ENCODE measurements around the gene C13orf42. TPM values are rescaled to one million over a fixed set of nuclear protein-coding genes. Genes with fewer than 3 reads are reported as not detected.

The C13orf42 gene
- total RNA-seq, 4 donors from 2014 or later, result not detected

GRCh38 chr13:51058461-51059167 is 52.5 kb downstream of the C13orf42 start:
- TF ChIP-seq POLR2A (IDR thresholded peaks at IDR 0.05) (no peak), CTCF (IDR thresholded peaks at IDR 0.05) (no peak), EP300 (IDR thresholded peaks at IDR 0.05) (no peak)
- no peaks in the 10 kb centered on the region for H3K9me3 ChIP-seq
- H3K4me3 ChIP-seq, result no peak overlapping the region
- H3K27ac ChIP-seq, result no peak overlapping the region
- no peak for DNase-seq (ENCODE audit: low spot score in 2 of 2)
- no peaks in the 10 kb centered on the region for H3K4me1 ChIP-seq
- H3K27me3 ChIP-seq, result no peaks in the 10 kb centered on the region
- H3K36me3 ChIP-seq, result no peaks in the 10 kb centered on the region
- 82 to 84% methylated on average over 6 of the region's 6 CpGs for WGBS, 2 donors

GRCh38 chr13:51057906-51058305 is 53.2 kb downstream of the C13orf42 start:
- no peak for TF ChIP-seq EP300 (IDR thresholded peaks at IDR 0.05)
- Histone ChIP-seq H3K36me3 (no peaks in the 10 kb centered on the region), H3K9me3 (no peaks in the 10 kb centered on the region), H3K4me1 (no peaks in the 10 kb centered on the region), H3K27ac (no peak overlapping the region), H3K27me3 (no peaks in the 10 kb centered on the region), H3K4me3 (no peak overlapping the region)
- WGBS, 2 donors, result 91 to 97% methylated on average over 1 of the region's 1 CpG
- no peak for DNase-seq (ENCODE audit: low spot score in 2 of 2)

GRCh38 chr13:51057001-51057400 is 54.1 kb downstream of the C13orf42 start:
- TF ChIP-seq POLR2A (IDR thresholded peaks at IDR 0.05) (no peak), EP300 (IDR thresholded peaks at IDR 0.05) (no peak), CTCF (IDR thresholded peaks at IDR 0.05) (no peak)
- H3K27me3 ChIP-seq, result no peaks in the 10 kb centered on the region
- no peak overlapping the region for H3K27ac ChIP-seq
- H3K36me3 ChIP-seq, result no peaks in the 10 kb centered on the region
- no peaks in the 10 kb centered on the region for H3K9me3 ChIP-seq
- H3K4me3 ChIP-seq, result no peak overlapping the region
- DNase-seq (ENCODE audit: low spot score in 2 of 2), result no peak
- no peaks in the 10 kb centered on the region for H3K4me1 ChIP-seq

GRCh38 chr13:51052581-51052980 is 58.5 kb downstream of the C13orf42 start:
- 48 to 56% methylated on average over 3 of the region's 3 CpGs for WGBS, 2 donors
- Histone ChIP-seq H3K36me3 (no peaks in the 10 kb centered on the region), H3K27ac (no peak overlapping the region), H3K4me3 (no peak overlapping the region), H3K27me3 (no peaks in the 10 kb centered on the region), H3K9me3 (no peaks in the 10 kb centered on the region), H3K4me1 (no peaks in the 10 kb centered on the region)
- TF ChIP-seq CTCF (IDR thresholded peaks at IDR 0.05) (no peak), EP300 (IDR thresholded peaks at IDR 0.05) (no peak), POLR2A (IDR thresholded peaks at IDR 0.05) (no peak)
- DNase-seq (ENCODE audit: low spot score in 2 of 2), result no peak

- no peaks in the 10 kb centered on the region for H3K4me1 ChIP-seq
- no peak for DNase-seq (ENCODE audit: low spot score in 2 of 2)
- 72 to 83% methylated on average over 14 of the region's 14 CpGs for WGBS, 2 donors
- H3K9me3 ChIP-seq, result no peaks in the 10 kb centered on the region
- H3K27ac ChIP-seq, result no peak overlapping the region
- H3K4me3 ChIP-seq, result no peak overlapping the region
- TF ChIP-seq EP300 (IDR thresholded peaks at IDR 0.05) (no peak), POLR2A (IDR thresholded peaks at IDR 0.05) (no peak), CTCF (IDR thresholded peaks at IDR 0.05) (no peak)
- H3K36me3 ChIP-seq, result no peaks in the 10 kb centered on the region
- no peaks in the 10 kb centered on the region for H3K27me3 ChIP-seq
Measured at GRCh38 chr13:51050021-51050830, 60.8 kb downstream of the C13orf42 start.
